Tibial nerve (tissue), 3 donors: Measurements from ENCODE around the gene CTRB1.

ENCODE experiments used
- POLR2A ChIP-seq, 2 donors: fragments of 450-650 bp; IDR thresholded peaks; one replicate each; pipeline ENCODE4 v1.6.1; 2017; ENCODE audit warnings: antibody characterized with exemption in 2 of 2, mild to moderate bottlenecking in 2 of 2, moderate library complexity in 2 of 2
- TF ChIP-seq, protein P1 (sequence below), 5 experiments: fragments of 200-600 bp in 3 of 5; fragments of 450-650 bp in 2 of 5; sonication (generic) in 3 of 5; IDR thresholded peaks; one replicate each; pipeline ENCODE4 v1.5.1; 2016 to 2019; ENCODE audit warnings: antibody characterized with exemption in 5 of 5, mild to moderate bottlenecking in 3 of 5, moderate library complexity in 2 of 5

DNA sequence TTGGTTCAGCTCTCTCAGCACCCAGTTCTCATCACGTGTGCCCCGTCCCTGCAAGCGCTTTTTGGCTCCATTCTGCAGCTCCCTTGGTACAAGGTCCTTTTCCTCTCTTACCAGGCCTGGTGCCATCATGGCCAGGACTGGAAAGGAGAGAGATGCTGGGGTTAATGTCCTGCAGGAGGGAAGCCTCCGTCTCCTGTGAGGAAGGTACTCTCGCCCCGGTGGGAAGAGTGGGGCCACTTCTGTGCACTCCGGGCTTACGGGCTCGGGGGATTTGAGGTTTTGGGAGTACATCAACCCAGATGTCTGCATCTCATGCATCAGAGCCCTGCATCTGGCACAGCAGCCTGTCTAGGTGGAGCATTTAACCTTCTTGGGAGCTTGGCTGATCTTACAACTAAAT, 22.0 kb upstream of the CTRB1 start:
- no peak for TF ChIP-seq POLR2A (IDR thresholded peaks at IDR 0.05)
- TF ChIP-seq, protein P1, sequence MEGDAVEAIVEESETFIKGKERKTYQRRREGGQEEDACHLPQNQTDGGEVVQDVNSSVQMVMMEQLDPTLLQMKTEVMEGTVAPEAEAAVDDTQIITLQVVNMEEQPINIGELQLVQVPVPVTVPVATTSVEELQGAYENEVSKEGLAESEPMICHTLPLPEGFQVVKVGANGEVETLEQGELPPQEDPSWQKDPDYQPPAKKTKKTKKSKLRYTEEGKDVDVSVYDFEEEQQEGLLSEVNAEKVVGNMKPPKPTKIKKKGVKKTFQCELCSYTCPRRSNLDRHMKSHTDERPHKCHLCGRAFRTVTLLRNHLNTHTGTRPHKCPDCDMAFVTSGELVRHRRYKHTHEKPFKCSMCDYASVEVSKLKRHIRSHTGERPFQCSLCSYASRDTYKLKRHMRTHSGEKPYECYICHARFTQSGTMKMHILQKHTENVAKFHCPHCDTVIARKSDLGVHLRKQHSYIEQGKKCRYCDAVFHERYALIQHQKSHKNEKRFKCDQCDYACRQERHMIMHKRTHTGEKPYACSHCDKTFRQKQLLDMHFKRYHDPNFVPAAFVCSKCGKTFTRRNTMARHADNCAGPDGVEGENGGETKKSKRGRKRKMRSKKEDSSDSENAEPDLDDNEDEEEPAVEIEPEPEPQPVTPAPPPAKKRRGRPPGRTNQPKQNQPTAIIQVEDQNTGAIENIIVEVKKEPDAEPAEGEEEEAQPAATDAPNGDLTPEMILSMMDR (IDR thresholded peaks at IDR 0.05) = no peak
